ENCODE results near the gene ARL11.

ARL11 gene

GRCh38 chr13:49670828-49671227, 42.5 kb downstream of the ARL11 start:
- Histone ChIP-seq H3K4me1 (ENCODE audit: control insufficient read depth, insufficient read depth, low read length, unreplicated experiment) (peaks cover 10% of the 10 kb centered on the region), H3K4me3 (ENCODE audit: low read depth, low read length) (no peak overlapping the region), H3K36me3 (ENCODE audit: insufficient read depth, low read length) (no peaks in the 10 kb centered on the region), H2AFZ (ENCODE audit: low read length, unreplicated experiment) (no peak overlapping the region), H3K79me2 (ENCODE audit: control insufficient read depth, insufficient read depth, low read length, unreplicated experiment) (peaks cover 4% of the 10 kb centered on the region), H3K27me3 (ENCODE audit: insufficient read depth, low read length) (no peaks in the 10 kb centered on the region), H3K27ac (ENCODE audit: low read depth, low read length) (no peak overlapping the region)

DNA sequence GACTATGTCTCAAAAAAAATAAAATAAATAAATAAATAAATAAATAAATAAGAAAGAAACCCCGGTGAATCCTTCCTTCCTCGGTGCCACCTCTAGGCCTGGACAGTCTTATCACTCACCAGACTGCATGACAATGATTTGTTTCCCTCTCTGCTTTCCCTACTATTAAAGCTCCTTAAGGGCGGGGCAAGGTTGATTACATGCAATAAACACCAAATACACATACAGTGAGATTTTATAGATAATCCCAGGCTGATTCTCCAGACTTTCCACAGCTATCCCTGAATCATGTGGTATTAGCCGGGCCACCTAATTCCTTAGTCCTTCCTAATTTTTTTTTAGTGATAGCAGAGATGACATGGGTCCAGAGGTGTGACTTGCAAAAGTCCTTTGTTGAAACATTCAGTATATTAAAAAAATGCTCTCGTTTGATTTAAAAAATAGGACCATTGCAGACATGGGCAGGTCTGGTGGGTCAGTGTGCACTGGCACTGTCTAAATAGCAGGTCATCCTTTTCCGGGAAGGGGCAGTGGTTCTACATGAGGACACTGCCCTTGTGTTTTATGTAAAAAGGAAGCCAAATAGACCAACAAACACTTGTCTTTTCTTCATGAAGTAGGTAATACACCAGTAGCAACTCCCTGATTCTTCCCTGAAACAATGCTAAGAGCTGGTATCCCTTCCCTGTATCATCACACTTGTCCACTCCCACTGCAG, 48.4 kb downstream of the ARL11 start:
- no peak overlapping the region for H2AFZ ChIP-seq (ENCODE audit: low read length, unreplicated experiment)
- H3K79me2 ChIP-seq (ENCODE audit: control insufficient read depth, insufficient read depth, low read length, unreplicated experiment): peaks cover 17% of the 10 kb centered on the region
- no peaks in the 10 kb centered on the region for H3K27me3 ChIP-seq (ENCODE audit: insufficient read depth, low read length)
- no peak overlapping the region for H3K27ac ChIP-seq (ENCODE audit: low read depth, low read length)
- H3K4me1 ChIP-seq (ENCODE audit: control insufficient read depth, insufficient read depth, low read length, unreplicated experiment): no peaks in the 10 kb centered on the region
- peaks cover 9% of the 10 kb centered on the region for H3K36me3 ChIP-seq (ENCODE audit: insufficient read depth, low read length)
- H3K4me3 ChIP-seq (ENCODE audit: low read depth, low read length): no peak overlapping the region

- peaks cover 28% of the 10 kb centered on the region for H3K79me2 ChIP-seq (ENCODE audit: control insufficient read depth, insufficient read depth, low read length, unreplicated experiment)
- H3K36me3 ChIP-seq (ENCODE audit: insufficient read depth, low read length): peaks cover 9% of the 10 kb centered on the region
- no peak overlapping the region for H3K4me3 ChIP-seq (ENCODE audit: low read depth, low read length)
- H3K27me3 ChIP-seq (ENCODE audit: insufficient read depth, low read length): no peaks in the 10 kb centered on the region
- H2AFZ ChIP-seq (ENCODE audit: low read length, unreplicated experiment): no peak overlapping the region
- no peak overlapping the region for H3K27ac ChIP-seq (ENCODE audit: low read depth, low read length)
- H3K4me1 ChIP-seq (ENCODE audit: control insufficient read depth, insufficient read depth, low read length, unreplicated experiment): no peaks in the 10 kb centered on the region
These were observed 50.0 kb downstream of the ARL11 start for GRCh38 chr13:49678191-49678914.

- no peaks in the 10 kb centered on the region for H3K4me1 ChIP-seq (ENCODE audit: control insufficient read depth, insufficient read depth, low read length, unreplicated experiment)
- H2AFZ ChIP-seq (ENCODE audit: low read length, unreplicated experiment): no peak overlapping the region
- peaks cover 9% of the 10 kb centered on the region for H3K36me3 ChIP-seq (ENCODE audit: insufficient read depth, low read length)
- no peak overlapping the region for H3K27ac ChIP-seq (ENCODE audit: low read depth, low read length)
- H3K27me3 ChIP-seq (ENCODE audit: insufficient read depth, low read length): no peaks in the 10 kb centered on the region
- H3K79me2 ChIP-seq (ENCODE audit: control insufficient read depth, insufficient read depth, low read length, unreplicated experiment): peaks cover 35% of the 10 kb centered on the region
- H3K4me3 ChIP-seq (ENCODE audit: low read depth, low read length): no peak overlapping the region
These were observed 50.9 kb downstream of the ARL11 start for GRCh38 chr13:49679246-49679645.

GRCh38 chr13:49681842-49682435, 53.6 kb downstream of the ARL11 start:
- Histone ChIP-seq H3K27me3 (ENCODE audit: insufficient read depth, low read length) (no peaks in the 10 kb centered on the region), H3K4me3 (ENCODE audit: low read depth, low read length) (no peak overlapping the region), H3K79me2 (ENCODE audit: control insufficient read depth, insufficient read depth, low read length, unreplicated experiment) (peaks cover 32% of the 10 kb centered on the region), H3K4me1 (ENCODE audit: control insufficient read depth, insufficient read depth, low read length, unreplicated experiment) (no peaks in the 10 kb centered on the region), H3K36me3 (ENCODE audit: insufficient read depth, low read length) (peaks cover 9% of the 10 kb centered on the region), H3K27ac (ENCODE audit: low read depth, low read length) (no peak overlapping the region), H2AFZ (ENCODE audit: low read length, unreplicated experiment) (no peak overlapping the region)
